ENCODE results near the gene CCND2. TPM values are rescaled to one million over a fixed set of nuclear protein-coding genes. Genes with fewer than 3 reads are reported as not detected.

Gene CCND2
- total RNA-seq, 4 donors from 2014 or later = 52.2 to 98.6 (median 63.4) TPM

DNA sequence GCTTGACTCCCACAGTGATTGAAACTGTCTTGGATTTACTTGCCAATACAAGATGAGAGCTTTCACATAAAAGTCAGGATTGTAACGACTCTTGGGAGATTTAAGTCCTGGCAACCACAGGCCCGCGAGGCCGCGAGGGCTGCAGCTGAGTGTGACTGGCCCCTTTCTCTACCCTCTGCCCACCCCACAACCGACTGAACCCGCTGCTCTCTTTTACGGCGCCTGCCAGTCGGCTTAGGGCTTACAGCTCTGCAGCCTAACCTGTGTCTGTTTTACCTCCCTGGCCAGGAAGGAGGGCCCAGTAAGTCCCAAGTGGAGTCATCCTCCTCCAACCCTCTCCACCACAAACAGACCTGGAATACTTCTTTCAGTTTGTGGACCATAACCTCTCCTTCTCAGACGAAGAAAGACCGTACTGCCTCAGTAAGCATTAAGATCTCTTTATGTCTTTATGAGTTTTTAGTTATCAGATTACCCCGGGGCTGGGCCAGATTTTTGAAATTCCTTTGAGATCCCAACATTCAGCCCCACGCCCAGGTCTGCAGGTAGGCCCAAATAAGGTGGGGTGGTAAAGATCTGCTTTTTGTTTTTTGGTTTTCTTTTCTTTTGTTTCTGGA is 34.9 kb downstream of the CCND2 start:
- TF ChIP-seq, protein P1, sequence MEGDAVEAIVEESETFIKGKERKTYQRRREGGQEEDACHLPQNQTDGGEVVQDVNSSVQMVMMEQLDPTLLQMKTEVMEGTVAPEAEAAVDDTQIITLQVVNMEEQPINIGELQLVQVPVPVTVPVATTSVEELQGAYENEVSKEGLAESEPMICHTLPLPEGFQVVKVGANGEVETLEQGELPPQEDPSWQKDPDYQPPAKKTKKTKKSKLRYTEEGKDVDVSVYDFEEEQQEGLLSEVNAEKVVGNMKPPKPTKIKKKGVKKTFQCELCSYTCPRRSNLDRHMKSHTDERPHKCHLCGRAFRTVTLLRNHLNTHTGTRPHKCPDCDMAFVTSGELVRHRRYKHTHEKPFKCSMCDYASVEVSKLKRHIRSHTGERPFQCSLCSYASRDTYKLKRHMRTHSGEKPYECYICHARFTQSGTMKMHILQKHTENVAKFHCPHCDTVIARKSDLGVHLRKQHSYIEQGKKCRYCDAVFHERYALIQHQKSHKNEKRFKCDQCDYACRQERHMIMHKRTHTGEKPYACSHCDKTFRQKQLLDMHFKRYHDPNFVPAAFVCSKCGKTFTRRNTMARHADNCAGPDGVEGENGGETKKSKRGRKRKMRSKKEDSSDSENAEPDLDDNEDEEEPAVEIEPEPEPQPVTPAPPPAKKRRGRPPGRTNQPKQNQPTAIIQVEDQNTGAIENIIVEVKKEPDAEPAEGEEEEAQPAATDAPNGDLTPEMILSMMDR (IDR thresholded peaks at IDR 0.05; ENCODE audit: low read depth) = no peak

DNA sequence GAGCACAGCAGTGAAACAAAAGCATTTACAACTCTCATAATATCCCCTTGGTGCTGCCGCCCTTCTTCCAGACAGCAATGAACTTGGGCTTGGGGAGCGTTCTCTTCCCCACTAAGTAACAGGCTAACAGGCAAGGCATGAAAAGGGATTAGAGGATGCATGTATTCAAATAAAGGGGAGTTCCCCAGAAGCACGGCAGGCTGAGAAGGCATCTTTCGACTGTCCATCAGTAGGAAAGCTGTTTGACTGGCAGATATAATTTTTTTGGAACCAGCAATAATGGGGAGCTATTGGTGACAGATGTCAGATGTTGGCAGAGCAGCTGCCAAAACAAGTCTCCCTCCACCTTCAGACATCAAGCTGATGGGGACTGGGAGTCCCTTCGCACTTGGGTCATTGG is 38.2 kb downstream of the CCND2 start:
- TF ChIP-seq, protein P1 (IDR thresholded peaks at IDR 0.05; ENCODE audit: low read depth) = no peak

DNA sequence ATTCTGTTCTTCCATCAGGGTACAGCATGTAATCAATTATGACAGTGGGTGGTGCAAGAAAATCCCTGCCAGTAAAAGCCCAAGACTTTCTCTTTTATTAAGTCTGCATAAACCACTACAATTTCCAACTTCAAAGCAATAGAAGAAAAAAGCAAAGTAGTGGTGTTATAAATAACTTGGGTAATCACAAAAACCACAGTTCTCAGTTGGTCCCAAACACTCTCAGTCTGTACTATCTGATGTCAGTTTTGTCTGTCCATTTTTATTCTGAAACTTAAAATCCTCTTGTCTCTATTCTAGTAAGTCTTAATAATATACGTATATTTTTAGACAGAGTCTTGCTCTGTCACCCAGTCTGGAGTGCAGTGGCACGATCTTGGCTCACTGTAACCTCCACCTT is 38.7 kb downstream of the CCND2 start:
- TF ChIP-seq, protein P1 (IDR thresholded peaks at IDR 0.05; ENCODE audit: low read depth) = no peak

DNA sequence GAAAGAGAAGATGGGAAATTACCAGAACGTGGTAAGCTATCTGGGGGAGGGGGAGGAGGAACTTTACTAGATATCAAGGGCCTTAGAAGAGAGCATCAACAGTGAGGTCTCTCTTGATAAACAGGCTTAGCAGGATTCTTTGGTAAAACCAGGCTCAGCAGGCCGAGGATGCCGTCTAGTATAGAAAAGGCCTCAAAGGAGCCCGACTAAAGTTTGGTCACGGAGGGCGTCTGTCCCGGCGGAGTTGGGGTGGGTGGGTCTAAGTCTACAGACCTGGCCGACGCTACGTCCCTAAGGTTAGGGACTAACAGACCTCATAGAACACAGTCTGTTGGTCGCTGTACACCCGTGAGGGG is 46.9 kb downstream of the CCND2 start:
- TF ChIP-seq, protein P1 (IDR thresholded peaks at IDR 0.05; ENCODE audit: low read depth) = no peak

DNA sequence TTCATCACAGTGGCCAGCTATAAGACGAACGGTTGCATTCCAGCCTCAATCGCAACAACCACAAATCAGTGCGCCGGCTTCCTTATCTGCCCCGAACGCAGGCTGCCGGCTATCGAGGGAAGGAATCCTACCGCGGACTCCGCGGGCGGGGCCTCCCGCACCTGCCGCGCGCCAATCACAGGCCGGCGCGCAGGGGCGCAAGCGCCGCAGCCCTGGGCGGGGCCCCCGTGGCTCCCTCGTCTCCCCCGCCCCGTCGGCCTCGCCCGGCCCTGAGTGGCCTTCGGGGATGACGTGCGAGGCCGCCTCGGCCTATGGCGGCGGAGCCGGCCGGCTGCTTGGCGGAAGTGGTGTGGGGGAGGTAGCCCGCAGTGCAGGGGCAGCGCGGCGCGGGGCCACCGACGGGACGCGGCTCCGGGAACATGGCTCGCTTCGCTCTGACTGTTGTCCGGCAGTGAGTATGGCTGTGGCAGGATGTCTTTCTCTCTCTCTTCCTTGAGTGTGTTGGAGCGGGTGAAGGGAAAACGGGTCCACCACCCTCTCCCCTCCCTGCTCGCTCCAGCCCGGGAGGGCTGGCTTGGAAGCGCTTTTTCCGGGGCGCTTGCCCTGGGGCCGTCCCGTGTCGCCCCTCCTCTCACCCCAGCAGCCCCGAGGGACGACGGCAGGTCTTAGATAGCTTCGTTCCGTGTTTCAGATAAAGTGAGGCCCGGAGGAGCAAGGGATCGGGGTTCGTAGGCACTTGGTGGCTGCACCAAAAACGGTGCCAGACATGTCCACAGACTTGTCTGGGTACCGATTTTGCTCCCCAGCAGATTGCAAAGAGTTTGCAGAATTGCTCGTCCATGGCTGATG is 47.5 kb downstream of the CCND2 start, which contains the start of gene TIGAR:
Gene TIGAR (plus strand): TSS at position 361 of the 849 bp plus-strand sequence. CDS start 59 bp downstream, at position 420.
- TF ChIP-seq, protein P1 (IDR thresholded peaks at IDR 0.05; ENCODE audit: low read depth) = no peak

DNA sequence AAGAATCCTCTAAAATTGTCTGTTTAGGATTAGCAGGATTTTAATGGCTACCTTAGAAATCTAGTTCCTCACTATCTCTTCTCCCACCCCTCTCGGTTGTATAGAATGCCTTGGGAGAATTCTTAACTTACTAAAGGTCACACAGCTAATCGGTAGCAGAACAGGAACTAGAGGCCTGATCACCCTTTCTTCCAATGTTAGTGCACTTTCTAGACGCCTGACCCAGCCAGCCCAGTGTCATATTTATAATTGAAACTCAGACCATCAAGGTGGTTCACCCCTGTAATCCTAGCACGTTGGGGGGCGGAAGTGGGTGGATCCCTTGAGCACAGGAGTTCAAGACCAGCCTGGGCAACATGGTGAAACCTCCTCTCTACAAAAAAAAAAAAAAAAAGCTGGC is 49.2 kb downstream of the CCND2 start:
- TF ChIP-seq, protein P1 (IDR thresholded peaks at IDR 0.05; ENCODE audit: low read depth) = no peak

Other genes with a start within 250 kb of the CCND2 start
- gene TIGAR, start 47.5 kb downstream of the CCND2 start, total RNA-seq = 10 to 100 TPM in 2 of 4 donors, 1 to 10 TPM in 2; 3.1 to 13.9 (median 7.0) TPM
- gene FGF23, start 106.0 kb downstream of the CCND2 start, total RNA-seq = under 1 TPM in 1 of 4 donors, not detected in 3; 0.22 TPM
- gene FGF6, start 172.1 kb downstream of the CCND2 start, total RNA-seq = not detected